HUES64 (cell line): ENCODE measurements around the gene TFF3.
"Not testable (repeated sequence)": the region's sequence is repeated elsewhere in the genome, so short reads cannot be mapped to it uniquely, and the experiment has no call there.

Source experiments
- H3K27ac ChIP-seq: 2 replicates; pipeline ENCODE4 v1.7.0; 2013; ENCODE audit warnings: low read depth, low read length, inconsistent platforms
- H3K27me3 ChIP-seq: 2 replicates; pipeline ENCODE4 v1.6.1; 2013; ENCODE audit warnings: mild to moderate bottlenecking, low read length; ENCODE audit not compliant: insufficient read depth
- H3K36me3 ChIP-seq: 2 replicates; pipeline ENCODE4 v1.6.1; 2013; ENCODE audit warnings: mild to moderate bottlenecking, low read length; ENCODE audit not compliant: insufficient read depth
- H3K4me1 ChIP-seq: 2 replicates; pipeline ENCODE4 v1.6.1; 2013; ENCODE audit warnings: mild to moderate bottlenecking, low read length, moderate library complexity; ENCODE audit not compliant: insufficient read depth
- H3K4me3 ChIP-seq: 2 replicates; pipeline ENCODE4 v1.5.1; 2013; ENCODE audit warnings: mild to moderate bottlenecking, low read length, moderate library complexity
- H3K9ac ChIP-seq: 2 replicates; pipeline ENCODE4 v1.6.1; 2013; ENCODE audit warnings: mild to moderate bottlenecking, low read depth, low read length
- H3K9me3 ChIP-seq: 2 replicates; pipeline ENCODE4 v1.6.1; 2013; ENCODE audit warnings: low read depth, low read length; ENCODE audit not compliant: insufficient read depth
- WGBS: fragments of 150-250, 120-280 bp; methylation state at CpG from one replicate; pipeline ENCODE4 v1.1.7; 2013; ENCODE audit warnings: missing lambda C conversion rate; 5-methylcytosine and 5-hydroxymethylcytosine counted together

TFF3 gene

GRCh38 chr21:42293649-42294272 is 21.4 kb downstream of the TFF3 start:
- H3K36me3 ChIP-seq = no peaks in the 10 kb centered on the region
- H3K9me3 ChIP-seq = no peaks in the 10 kb centered on the region; the same call in 1 of the 2 replicates
- H3K27me3 ChIP-seq = no peaks in the 10 kb centered on the region
- H3K4me1 ChIP-seq = peaks cover 9% of the 10 kb centered on the region; the same call in 1 of the 2 replicates
- 92% methylated on average over 17 of the region's 17 CpGs for WGBS
- H3K4me3 ChIP-seq = no peak overlapping the region
- H3K27ac ChIP-seq = no peak overlapping the region
- no peak overlapping the region for H3K9ac ChIP-seq

DNA sequence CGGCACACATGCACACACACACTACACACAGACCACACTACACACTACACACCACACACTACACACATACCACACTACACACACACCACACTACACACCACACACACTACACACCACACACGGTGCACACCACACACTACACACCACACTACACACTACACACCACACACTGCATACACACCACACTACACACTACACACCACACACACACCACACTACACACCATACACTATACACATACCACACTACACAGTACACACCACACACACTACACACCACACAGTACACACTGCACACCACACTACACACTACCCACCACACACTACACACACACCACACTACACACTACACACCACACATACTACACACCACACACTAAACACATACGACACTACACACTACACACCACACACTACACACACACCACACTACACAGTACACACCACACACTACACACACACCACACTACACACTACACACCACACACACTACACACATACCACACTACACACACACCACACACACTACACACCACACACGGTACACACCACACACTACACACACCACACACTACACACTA is 22.6 kb downstream of the TFF3 start:
- not testable (repeated sequence) for H3K36me3 ChIP-seq, H3K4me3 ChIP-seq, H3K9me3 ChIP-seq, H3K9ac ChIP-seq, H3K4me1 ChIP-seq, H3K27ac ChIP-seq, H3K27me3 ChIP-seq
- 85% methylated on average over 4 of the region's 4 CpGs for WGBS

DNA sequence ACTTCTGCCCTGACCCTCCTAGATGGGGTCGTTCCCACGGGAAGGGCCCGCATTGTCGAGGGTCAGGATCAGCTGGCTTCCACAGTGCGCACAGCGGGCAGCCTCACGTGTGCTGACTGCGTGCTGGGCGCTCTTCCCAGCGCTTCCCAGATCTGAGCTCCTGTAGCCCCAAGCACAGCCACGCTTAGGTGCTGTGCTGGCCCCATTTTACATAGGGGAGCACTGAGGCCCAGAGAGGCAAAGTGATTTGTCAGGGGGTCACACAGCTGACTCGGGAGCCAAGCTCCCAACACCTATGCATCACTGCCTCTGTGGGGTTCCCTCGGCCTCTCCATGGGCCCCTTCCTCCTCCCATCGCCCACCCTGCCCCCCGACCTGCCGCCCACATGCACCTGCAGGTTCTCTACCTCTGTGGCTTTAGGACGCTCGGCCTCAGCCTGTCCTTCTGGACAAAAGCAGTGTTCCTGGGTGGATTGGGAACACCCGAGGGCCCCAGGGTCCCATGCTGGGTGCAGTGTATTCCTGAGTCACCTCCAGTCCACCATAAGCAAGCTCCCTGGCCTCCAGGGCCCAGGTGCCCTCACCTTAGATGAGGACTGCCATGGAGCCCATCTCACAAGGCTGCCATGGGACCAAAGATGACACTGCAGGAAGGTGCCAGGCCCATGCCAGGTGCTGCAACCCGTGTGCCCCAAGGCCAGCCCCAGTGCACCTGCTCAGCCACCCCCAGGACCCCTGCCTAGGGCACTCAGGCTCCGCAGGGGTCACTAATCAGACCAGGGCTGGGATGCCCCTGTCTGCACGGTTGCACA is 23.3 kb downstream of the TFF3 start:
- WGBS = 85% methylated on average over 22 of the region's 22 CpGs
- H3K9me3 ChIP-seq = no peaks in the 10 kb centered on the region; the same call in 1 of the 2 replicates
- H3K4me3 ChIP-seq = no peak overlapping the region
- no peaks in the 10 kb centered on the region for H3K36me3 ChIP-seq
- H3K9ac ChIP-seq = no peak overlapping the region
- no peaks in the 10 kb centered on the region for H3K27me3 ChIP-seq
- H3K27ac ChIP-seq = no peak overlapping the region
- no peaks in the 10 kb centered on the region for H3K4me1 ChIP-seq

DNA sequence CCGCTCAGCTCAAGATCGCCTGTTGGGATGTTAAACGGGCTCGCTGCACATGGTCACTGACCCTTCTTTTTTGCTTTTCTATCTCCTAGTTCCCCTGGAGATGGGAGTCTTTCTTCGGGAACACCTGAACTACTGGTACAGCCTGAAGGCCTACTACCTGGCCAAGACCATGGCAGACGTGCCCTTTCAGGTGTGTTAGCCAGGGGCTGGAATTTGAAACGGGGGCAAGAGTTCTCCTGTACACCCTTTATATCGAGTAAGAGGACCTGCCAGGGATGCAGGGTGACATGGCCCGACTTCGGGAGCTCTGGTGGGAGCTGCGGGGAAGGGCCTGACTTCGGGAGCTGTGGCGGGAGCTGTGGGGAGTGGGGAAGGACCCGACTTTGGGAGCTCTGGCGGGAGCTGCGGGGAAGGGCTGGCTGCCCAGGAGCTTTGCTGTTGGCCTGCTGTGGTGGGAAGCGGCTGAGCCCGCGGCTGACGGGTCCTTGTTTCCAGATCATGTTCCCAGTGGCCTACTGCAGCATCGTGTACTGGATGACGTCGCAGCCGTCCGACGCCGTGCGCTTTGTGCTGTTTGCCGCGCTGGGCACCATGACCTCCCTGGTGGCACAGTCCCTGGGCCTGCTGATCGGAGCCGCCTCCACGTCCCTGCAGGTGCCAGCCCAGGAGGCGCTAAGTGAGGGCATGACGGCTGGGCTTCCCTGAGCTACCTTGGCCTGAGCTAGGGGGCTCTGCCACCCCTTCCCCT is 24.0 kb downstream of the TFF3 start:
- Histone ChIP-seq H3K27ac (no peak overlapping the region), H3K36me3 (no peaks in the 10 kb centered on the region), H3K4me1 (no peaks in the 10 kb centered on the region), H3K4me3 (no peak overlapping the region), H3K9me3 (no peaks in the 10 kb centered on the region; the same call in 1 of the 2 replicates), H3K9ac (no peak overlapping the region), H3K27me3 (no peaks in the 10 kb centered on the region)
- WGBS = 90% methylated on average over 35 of the region's 35 CpGs

- Histone ChIP-seq H3K36me3 (no peaks in the 10 kb centered on the region), H3K27me3 (no peaks in the 10 kb centered on the region), H3K4me3 (no peak overlapping the region), H3K27ac (no peak overlapping the region), H3K9me3 (no peaks in the 10 kb centered on the region; the same call in 1 of the 2 replicates), H3K9ac (no peak overlapping the region), H3K4me1 (no peaks in the 10 kb centered on the region)
- 62% methylated on average over 3 of the region's 3 CpGs for WGBS
Observed at GRCh38 chr21:42290505-42290904, 24.7 kb downstream of the TFF3 start.

DNA sequence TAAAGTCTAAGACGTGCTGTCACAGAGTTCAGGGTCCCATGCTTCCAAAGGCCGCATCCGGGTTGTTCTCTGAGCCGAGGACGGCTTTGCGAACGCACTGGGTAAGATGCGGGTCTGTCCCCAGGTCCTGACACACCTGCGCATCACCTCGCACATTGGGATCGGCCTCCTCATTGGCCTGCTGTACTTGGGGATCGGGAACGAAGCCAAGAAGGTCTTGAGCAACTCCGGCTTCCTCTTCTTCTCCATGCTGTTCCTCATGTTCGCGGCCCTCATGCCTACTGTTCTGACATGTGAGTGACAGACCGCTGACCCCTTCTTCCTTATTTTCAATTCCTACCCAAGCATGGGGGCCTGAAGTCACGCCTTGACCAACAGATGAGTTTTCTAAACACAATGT is 25.3 kb downstream of the TFF3 start:
- no peaks in the 10 kb centered on the region for H3K27me3 ChIP-seq
- H3K9me3 ChIP-seq = no peaks in the 10 kb centered on the region; the same call in 1 of the 2 replicates

DNA sequence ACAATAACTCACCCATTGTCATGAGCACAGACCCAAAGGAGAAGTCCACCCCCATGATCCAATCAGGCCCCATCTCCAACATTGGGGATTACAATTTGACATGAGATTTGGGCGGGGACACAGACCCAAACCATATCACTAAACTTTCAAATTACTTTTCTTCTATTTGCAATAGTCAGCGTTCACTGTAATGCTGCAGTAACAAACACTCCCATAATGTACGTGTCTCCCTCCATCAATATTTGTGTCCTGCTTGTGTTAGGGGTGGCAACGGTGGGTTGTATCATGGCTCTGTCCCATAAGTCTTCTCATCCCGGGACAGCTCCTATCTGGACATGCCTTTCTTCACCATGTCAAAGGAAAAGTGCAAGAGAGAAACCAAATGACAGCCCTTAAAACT is 26.2 kb downstream of the TFF3 start:
- H3K4me1 ChIP-seq = no peaks in the 10 kb centered on the region
- H3K27me3 ChIP-seq = no peaks in the 10 kb centered on the region
- no peak overlapping the region for H3K27ac ChIP-seq
- no peaks in the 10 kb centered on the region for H3K36me3 ChIP-seq
- no peak overlapping the region for H3K9ac ChIP-seq
- 90% methylated on average over 5 of the region's 5 CpGs for WGBS
- no peak overlapping the region for H3K4me3 ChIP-seq
- no peaks in the 10 kb centered on the region; the same call in 1 of the 2 replicates for H3K9me3 ChIP-seq

More for the DNA sequence above, 25.3 kb downstream of the TFF3 start:
- Histone ChIP-seq H3K9ac (no peak overlapping the region), H3K4me1 (no peaks in the 10 kb centered on the region), H3K27ac (no peak overlapping the region), H3K36me3 (no peaks in the 10 kb centered on the region), H3K4me3 (no peak overlapping the region)
- 95% methylated on average over 18 of the region's 18 CpGs for WGBS

GRCh38 chr21:42287193-42288083 is 27.8 kb downstream of the TFF3 start:
- no peaks in the 10 kb centered on the region; the same call in 1 of the 2 replicates for H3K9me3 ChIP-seq
- no peaks in the 10 kb centered on the region for H3K4me1 ChIP-seq
- H3K4me3 ChIP-seq = no peak overlapping the region
- H3K36me3 ChIP-seq = no peaks in the 10 kb centered on the region
- H3K27me3 ChIP-seq = no peaks in the 10 kb centered on the region
- H3K27ac ChIP-seq = no peak overlapping the region
- WGBS = 93% methylated on average over 36 of the region's 36 CpGs
- no peak overlapping the region for H3K9ac ChIP-seq

DNA sequence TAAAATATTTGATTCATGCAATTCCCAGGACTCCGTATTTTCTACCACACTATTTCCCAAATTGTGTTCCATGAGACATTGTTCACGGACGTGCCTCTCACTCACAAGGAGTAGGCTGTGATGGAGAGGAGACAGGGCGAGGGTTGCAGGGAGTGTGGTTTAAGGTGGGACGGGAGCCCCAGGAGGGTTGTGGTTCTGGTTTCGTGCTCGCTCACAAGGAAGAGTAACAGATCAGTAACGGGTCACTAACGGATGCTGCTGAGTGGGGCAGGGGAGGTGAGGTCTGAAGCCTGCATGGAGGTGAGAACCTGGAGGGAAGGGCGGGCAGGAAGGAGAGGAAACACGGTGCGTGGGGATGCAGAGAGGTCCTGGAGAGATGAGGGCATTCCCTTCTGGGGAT is 28.8 kb downstream of the TFF3 start:
- Histone ChIP-seq H3K4me3 (no peak overlapping the region), H3K36me3 (no peaks in the 10 kb centered on the region), H3K27ac (no peak overlapping the region), H3K4me1 (no peaks in the 10 kb centered on the region), H3K27me3 (no peaks in the 10 kb centered on the region), H3K9me3 (no peaks in the 10 kb centered on the region; the same call in 1 of the 2 replicates), H3K9ac (no peak overlapping the region)
- WGBS = 88% methylated on average over 12 of the region's 12 CpGs

DNA sequence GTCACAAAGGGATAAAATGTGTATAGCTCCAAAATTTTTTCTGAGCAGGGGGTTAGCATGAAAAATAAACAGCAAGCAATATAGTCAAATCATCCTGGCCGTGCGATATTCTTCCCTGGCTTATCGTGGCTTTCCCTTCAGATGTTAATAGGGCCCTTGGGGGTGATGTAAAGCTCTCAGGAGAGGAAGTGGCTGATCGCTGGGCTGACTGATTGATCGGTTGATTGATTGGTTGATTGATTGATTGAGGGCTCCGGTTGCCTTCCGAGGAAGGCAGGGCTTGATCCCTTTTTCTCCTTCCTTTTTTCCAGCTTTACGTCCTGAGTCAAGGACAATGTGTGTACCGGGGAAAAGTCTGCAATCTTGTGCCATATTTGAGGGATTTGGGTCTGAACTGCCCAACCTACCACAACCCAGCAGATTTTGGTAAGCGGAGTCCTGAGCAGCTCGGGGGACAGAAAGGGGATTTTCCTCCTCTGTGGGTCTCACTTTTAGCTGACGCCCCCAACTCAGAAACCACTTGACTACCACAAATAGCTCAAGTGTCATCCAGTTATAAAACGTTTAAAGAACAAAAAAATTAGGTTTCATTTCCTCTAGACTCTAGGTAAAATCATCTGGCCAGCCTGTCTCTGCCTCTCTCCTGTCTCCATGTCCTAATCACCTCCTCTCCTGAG is 29.5 kb downstream of the TFF3 start:
- WGBS = 89% methylated on average over 13 of the region's 13 CpGs
- Histone ChIP-seq H3K27me3 (no peaks in the 10 kb centered on the region), H3K9me3 (no peaks in the 10 kb centered on the region; the same call in 1 of the 2 replicates), H3K4me3 (no peak overlapping the region), H3K36me3 (no peaks in the 10 kb centered on the region), H3K4me1 (no peaks in the 10 kb centered on the region), H3K27ac (no peak overlapping the region), H3K9ac (no peak overlapping the region)
